A673 (cell line): ENCODE data around the gene AKNA. TPM values are rescaled to one million over a fixed set of nuclear protein-coding genes. Genes with fewer than 3 reads are reported as not detected.

Experiments used
- BruUV-seq: library from RNA; stranded (reverse); fragments of 400-500 nt; replicated peaks from 2 replicates; lab custom pipeline; 2021; lab: Mats Ljungman, UMichigan
- CTCF ChIA-PET: fragments of 300-600 bp; sonication (Branson Sonifier 250); formaldehyde crosslinking; loops from one replicate; lab custom pipeline; 2022; ENCODE audit warnings: antibody characterized with exemption; lab: Charles Lee
- POLR2A ChIA-PET: fragments of 300-600 bp; sonication (Branson Sonifier 250); formaldehyde crosslinking; loops from one replicate; lab custom pipeline; 2022; ENCODE audit warnings: antibody characterized with exemption; ENCODE audit not compliant: low non-redundant PET; lab: Charles Lee
- DNase-seq: peaks from one replicate; pipeline ENCODE4 v3.0.0-alpha.2; 2015; ENCODE audit warnings: low spot score
- H3K27ac ChIP-seq: fragments of 200-600 bp; sonication (generic); 2 replicates; pipeline ENCODE4 v1.5.1; 2016; ENCODE audit warnings: mixed run types, low read depth, mild to moderate bottlenecking, mixed read lengths, antibody characterized with exemption, low read length; ENCODE audit not compliant: poor library complexity, severe bottlenecking
- H3K27me3 ChIP-seq: fragments of 200-600 bp; sonication (generic); replicated peaks from 2 replicates; pipeline ENCODE4 v1.6.1; 2017; ENCODE audit warnings: mixed run types, low read depth, mild to moderate bottlenecking, mixed read lengths, antibody characterized with exemption, low read length; ENCODE audit not compliant: insufficient read depth, poor library complexity
- H3K36me3 ChIP-seq: fragments of 200-600 bp; sonication (generic); 2 replicates; pipeline ENCODE4 v1.6.1; 2016; ENCODE audit warnings: mixed run types, mild to moderate bottlenecking, mixed read lengths, antibody characterized with exemption, low read length; ENCODE audit not compliant: insufficient read depth, poor library complexity, severe bottlenecking
- H3K4me1 ChIP-seq: fragments of 200-600 bp; sonication (generic); 2 replicates; pipeline ENCODE4 v1.6.1; 2017; ENCODE audit warnings: mixed run types, mild to moderate bottlenecking, mixed read lengths, antibody characterized with exemption, low read length; ENCODE audit not compliant: insufficient read depth, poor library complexity, severe bottlenecking
- H3K4me3 ChIP-seq: fragments of 200-600 bp; sonication (generic); 2 replicates; pipeline ENCODE4 v1.5.1; 2016; ENCODE audit warnings: low read depth, mixed run types, mild to moderate bottlenecking, mixed read lengths, low read length; ENCODE audit not compliant: poor library complexity, severe bottlenecking
- H3K9me3 ChIP-seq: fragments of 200-600 bp; sonication (generic); 2 replicates; pipeline ENCODE4 v1.6.1; 2016; ENCODE audit warnings: mixed run types, low read depth, mild to moderate bottlenecking, mixed read lengths, antibody characterized with exemption, low read length; ENCODE audit not compliant: poor library complexity, severe bottlenecking
- CTCF ChIP-seq: fragments of 300-800, 200-600 bp; sonication (generic); conservative IDR thresholded peaks from 2 replicates; pipeline ENCODE4 v1.5.1; 2017; ENCODE audit warnings: low read depth, mild to moderate bottlenecking, antibody characterized with exemption, low read length, moderate library complexity, mixed read lengths
- EZH2 ChIP-seq: fragments of 200-600 bp; sonication (generic); IDR thresholded peaks from 2 replicates; pipeline ENCODE4 v1.6.1; 2017; ENCODE audit warnings: borderline replicate concordance, low read depth, mild to moderate bottlenecking, mixed read lengths, antibody characterized with exemption, low read length; ENCODE audit not compliant: poor library complexity, severe bottlenecking
- intact Hi-C: fragments of 100-400 bp; cut with micrococcal nuclease; formaldehyde crosslinking; loops from one replicate; pipeline ENCODE4 v1.10.0; 2022; ENCODE audit not compliant: unreplicated experiment
- total RNA-seq: library from RNA; stranded (reverse); gene quantifications from 2 replicates; pipeline ENCODE4 v1.2.3, GENCODE V29; 2021

AKNA gene
- total RNA-seq, 1 experiment from 2014 or later = 20.4 TPM

GRCh38 chr9:114408645-114409044, 20.9 kb upstream of the AKNA start:
- ChIA-PET CTCF (interaction anchor here (1.9 kb wide), 1 partner anchor 502 kb away, joined by 4 read pairs; no protein-coding TSS in a partner anchor), POLR2A (no interaction called here)
- intact Hi-C loops = loop anchor here (5.0 kb wide), 1 partner anchor 329 kb away; no protein-coding TSS in a partner anchor
- Histone ChIP-seq H3K27ac (no peak overlapping the region), H3K4me1 (no peaks in the 10 kb centered on the region), H3K9me3 (no peaks in the 10 kb centered on the region), H3K27me3 (no peaks in the 10 kb centered on the region), H3K36me3 (no peaks in the 10 kb centered on the region), H3K4me3 (no peak overlapping the region)
- DNase-seq = no peak
- BruUV-seq = no TSS peak
- TF ChIP-seq CTCF (no peak), EZH2 (no peak)

GRCh38 chr9:114407889-114408288, 20.1 kb upstream of the AKNA start:
- POLR2A ChIA-PET = no interaction called here

GRCh38 chr9:114406441-114406840, 18.7 kb upstream of the AKNA start:
- H3K4me3 ChIP-seq = no peak overlapping the region
- no TSS peak for BruUV-seq
- no peaks in the 10 kb centered on the region for H3K9me3 ChIP-seq
- no peaks in the 10 kb centered on the region for H3K27me3 ChIP-seq
- intact Hi-C loops = loop anchor here (5.0 kb wide), 1 partner anchor 331 kb away; no protein-coding TSS in a partner anchor
- H3K4me1 ChIP-seq = no peaks in the 10 kb centered on the region
- ChIA-PET POLR2A (no interaction called here), CTCF (interaction anchor here (0.9 to 2.5 kb wide), 3 partner anchors 9 to 504 kb away, joined by 7 to 59 read pairs (median 7); no protein-coding TSS in a partner anchor)
- no peaks in the 10 kb centered on the region for H3K36me3 ChIP-seq
- DNase-seq = no peak
- H3K27ac ChIP-seq = no peak overlapping the region
- no peak for TF ChIP-seq EZH2
- TF ChIP-seq CTCF = no peak

More at GRCh38 chr9:114407889-114408288, 20.1 kb upstream of the AKNA start:
- no peaks in the 10 kb centered on the region for H3K27me3 ChIP-seq
- no peaks in the 10 kb centered on the region for H3K36me3 ChIP-seq
- no peaks in the 10 kb centered on the region for H3K4me1 ChIP-seq
- DNase-seq = no peak
- H3K4me3 ChIP-seq = no peak overlapping the region
- intact Hi-C loops = loop anchor here (5.0 kb wide), 1 partner anchor 329 kb away; no protein-coding TSS in a partner anchor
- CTCF ChIA-PET = interaction anchor here (1.9 kb wide), 1 partner anchor 503 kb away, joined by 4 read pairs; no protein-coding TSS in a partner anchor
- H3K27ac ChIP-seq = no peak overlapping the region
- H3K9me3 ChIP-seq = no peaks in the 10 kb centered on the region
- no TSS peak for BruUV-seq
- no peak for TF ChIP-seq EZH2
- TF ChIP-seq CTCF = no peak
